ENCODE data around the gene UMOD. TPM values are rescaled to one million over a fixed set of nuclear protein-coding genes. Genes with fewer than 3 reads are reported as not detected.

UMOD gene
- total RNA-seq (2014; rRNA removed; shearing (Covaris generic)): not detected in 2 replicates

DNA sequence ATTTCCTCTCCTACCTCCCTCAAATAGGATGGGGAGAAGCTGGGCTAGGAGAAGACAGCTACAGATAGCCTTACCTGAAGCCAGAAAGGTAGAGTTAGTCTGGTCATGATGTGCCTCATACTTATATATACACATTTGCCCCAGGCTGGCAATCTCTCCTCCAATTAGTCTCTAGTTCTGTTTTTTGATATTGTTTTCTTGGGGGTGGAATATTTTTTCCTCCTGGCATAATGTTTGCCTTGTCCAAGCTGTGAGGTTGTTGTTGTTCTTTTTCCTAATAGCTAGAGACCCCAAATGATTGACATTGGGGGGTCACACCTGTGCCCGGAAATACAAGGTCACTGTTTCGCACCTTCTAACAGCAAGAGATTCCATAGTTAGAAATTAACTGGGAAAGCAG is at the start of gene UMOD:
TSS of gene UMOD (minus strand) at position 101 of the 400 bp plus-strand sequence. CDS start 1,978 bp downstream, outside the sequence.
- no peaks in the 10 kb centered on the region for H3K36me3 ChIP-seq
- no peak for DNase-seq (ENCODE audit: low read depth in 1 of 2, low spot score in 2 of 2)
- H3K4me3 ChIP-seq: no peak within 1 kb of the TSS
- no peaks in the 10 kb centered on the region for H3K9me3 ChIP-seq (replicated peaks)
- 0 out of 2 replicates have a peak, but pooled peaks cover 8% of the 10 kb centered on the region for H3K27me3 ChIP-seq (replicated peaks)
- no peak within 1 kb of the TSS for H3K27ac ChIP-seq
- H3K4me1 ChIP-seq (replicated peaks): no peaks in the 10 kb centered on the region

DNA sequence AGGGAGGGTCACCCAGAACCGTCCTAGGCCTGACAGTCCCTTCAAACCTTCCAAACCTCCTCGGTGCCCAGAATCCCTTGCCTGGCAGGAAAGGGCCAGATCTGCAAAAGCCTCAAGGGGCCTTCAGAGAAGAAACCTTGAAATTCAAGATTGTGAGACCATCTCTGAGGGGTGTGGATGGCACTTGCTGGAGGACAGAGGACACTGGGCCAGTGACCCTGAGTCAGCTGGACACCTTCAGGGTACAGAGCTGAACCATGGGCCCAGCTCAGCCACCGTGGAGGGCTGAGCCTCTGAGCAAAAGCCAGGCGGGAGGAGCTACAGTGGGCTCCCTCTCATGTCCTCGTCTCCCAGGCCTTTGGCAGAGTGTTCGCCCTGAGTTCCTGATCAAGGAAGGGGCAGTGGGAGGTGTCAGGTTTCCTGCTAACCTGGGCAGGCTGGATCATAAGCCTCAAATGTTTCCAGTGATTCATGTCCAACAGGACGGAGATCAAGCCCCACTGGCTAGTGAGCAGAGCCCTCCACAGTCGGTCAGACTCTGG is 49.0 kb upstream of the UMOD start:
- no peak for DNase-seq (ENCODE audit: low read depth in 1 of 2, low spot score in 2 of 2)

DNA sequence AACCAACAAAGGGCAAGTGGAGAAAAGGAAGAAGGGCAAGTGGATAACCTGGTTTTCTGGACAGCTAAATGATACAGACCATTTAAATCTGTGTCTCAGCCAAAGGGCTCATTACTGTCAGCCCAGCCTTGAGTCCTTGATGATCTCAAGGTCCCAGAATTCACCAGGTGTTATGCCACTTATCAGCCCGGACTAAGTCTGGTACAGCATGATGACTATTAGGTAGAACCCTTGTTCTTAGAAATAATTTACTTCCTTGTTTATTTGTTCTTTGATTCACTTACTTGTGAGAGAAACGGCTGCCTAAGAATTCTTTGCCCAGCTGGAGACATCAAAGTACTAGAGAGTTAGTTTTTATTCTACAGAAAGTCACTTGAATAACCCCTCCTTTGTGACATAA is 48.6 kb upstream of the UMOD start:
- Histone ChIP-seq H3K27me3 (replicated peaks) (no peaks in the 10 kb centered on the region), H3K4me1 (replicated peaks) (no peaks in the 10 kb centered on the region; the same call in 1 of the 2 replicates), H3K27ac (no peak overlapping the region), H3K4me3 (no peak overlapping the region), H3K36me3 (no peaks in the 10 kb centered on the region), H3K9me3 (replicated peaks) (no peaks in the 10 kb centered on the region)
- DNase-seq (ENCODE audit: low read depth in 1 of 2, low spot score in 2 of 2): no peak

More for the DNA sequence above, 49.0 kb upstream of the UMOD start:
- Histone ChIP-seq H3K27ac (no peak overlapping the region), H3K9me3 (replicated peaks) (no peaks in the 10 kb centered on the region), H3K4me1 (replicated peaks) (no peaks in the 10 kb centered on the region; the same call in 1 of the 2 replicates), H3K36me3 (no peaks in the 10 kb centered on the region), H3K27me3 (replicated peaks) (no peaks in the 10 kb centered on the region), H3K4me3 (no peak overlapping the region)

DNA sequence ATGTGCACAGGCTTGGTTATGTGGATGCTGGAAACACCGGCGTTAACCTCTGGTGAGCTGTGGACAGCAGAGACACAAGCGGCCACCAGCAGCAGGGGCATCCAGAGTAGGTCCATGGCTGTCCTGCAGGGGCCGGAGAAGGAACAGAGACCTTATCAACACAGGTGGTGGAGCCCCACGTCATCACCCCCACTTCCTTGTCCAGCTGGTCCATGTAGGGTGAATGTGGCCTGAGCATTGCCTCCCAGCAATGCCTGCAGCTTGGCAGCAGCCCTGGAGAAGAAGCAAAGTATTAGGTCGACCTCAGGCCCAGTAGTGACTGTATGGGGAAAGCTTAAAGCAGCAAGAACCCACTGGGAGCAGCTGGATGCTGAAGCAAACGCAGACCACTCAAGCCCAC is 46.7 kb upstream of the UMOD start:
- H3K4me3 ChIP-seq: no peak overlapping the region
- no peak overlapping the region for H3K27ac ChIP-seq
- no peaks in the 10 kb centered on the region for H3K36me3 ChIP-seq
- H3K4me1 ChIP-seq (replicated peaks): no peaks in the 10 kb centered on the region; the same call in 1 of the 2 replicates
- no peaks in the 10 kb centered on the region for H3K27me3 ChIP-seq (replicated peaks)
- no peaks in the 10 kb centered on the region for H3K9me3 ChIP-seq (replicated peaks)
- DNase-seq (ENCODE audit: low read depth in 1 of 2, low spot score in 2 of 2): no peak

DNA sequence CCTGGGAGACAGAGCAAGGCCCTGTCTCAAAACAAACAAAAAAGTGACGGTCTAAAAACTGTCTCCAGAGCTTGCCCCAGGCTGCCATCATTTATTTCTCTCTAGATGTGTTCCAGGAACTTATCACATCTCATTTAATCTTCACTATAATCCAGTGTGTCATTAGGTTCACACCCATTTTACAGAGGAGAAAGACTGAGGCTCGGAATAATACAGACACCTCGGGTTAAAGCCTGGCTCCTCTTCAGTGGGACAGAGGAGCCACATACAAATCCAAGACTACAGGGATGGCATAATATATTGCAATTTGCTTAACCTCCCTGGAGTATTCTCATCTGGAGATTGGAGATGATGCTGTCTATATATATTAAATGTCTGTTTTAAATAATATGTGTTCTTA is 46.1 kb upstream of the UMOD start:
- Histone ChIP-seq H3K4me3 (no peak overlapping the region), H3K27ac (no peak overlapping the region), H3K9me3 (replicated peaks) (no peaks in the 10 kb centered on the region), H3K4me1 (replicated peaks) (no peaks in the 10 kb centered on the region; the same call in 1 of the 2 replicates), H3K36me3 (no peaks in the 10 kb centered on the region), H3K27me3 (replicated peaks) (no peaks in the 10 kb centered on the region)
- DNase-seq (ENCODE audit: low read depth in 1 of 2, low spot score in 2 of 2): no peak

DNA sequence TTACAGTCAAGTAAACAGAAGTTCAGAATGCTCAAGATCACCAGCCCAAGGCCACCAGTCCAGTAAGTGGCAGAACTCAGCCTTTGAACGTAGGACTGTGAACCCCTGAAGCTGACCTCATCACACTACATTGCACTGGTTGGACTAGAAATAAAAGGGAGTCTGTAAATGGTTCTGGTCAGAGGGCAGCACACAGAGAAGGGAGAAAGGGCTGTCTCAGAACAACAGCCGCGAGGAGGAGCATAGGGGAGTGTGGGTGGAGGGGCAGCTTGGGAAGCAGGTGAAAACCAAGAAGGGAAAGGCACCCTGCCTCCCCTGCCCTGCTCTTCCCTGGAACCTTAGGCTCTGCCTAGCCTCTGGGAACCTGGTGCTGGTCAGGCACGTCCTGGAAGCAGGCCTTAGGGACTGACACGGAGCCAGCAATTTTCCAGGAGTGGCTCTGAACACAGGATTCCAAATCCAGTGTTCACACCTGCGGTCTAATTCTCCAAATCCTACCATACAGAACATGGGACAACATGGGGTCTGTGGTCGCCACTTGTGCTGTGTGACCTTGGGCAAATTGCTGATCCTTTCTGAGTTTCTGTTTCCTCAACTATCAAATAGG is 45.1 kb upstream of the UMOD start:
- Histone ChIP-seq H3K27me3 (replicated peaks) (no peaks in the 10 kb centered on the region), H3K4me3 (no peak overlapping the region), H3K4me1 (replicated peaks) (no peaks in the 10 kb centered on the region; the same call in 1 of the 2 replicates), H3K9me3 (replicated peaks) (no peaks in the 10 kb centered on the region), H3K36me3 (no peaks in the 10 kb centered on the region), H3K27ac (no peak overlapping the region)
- DNase-seq (ENCODE audit: low read depth in 1 of 2, low spot score in 2 of 2): no peak

DNA sequence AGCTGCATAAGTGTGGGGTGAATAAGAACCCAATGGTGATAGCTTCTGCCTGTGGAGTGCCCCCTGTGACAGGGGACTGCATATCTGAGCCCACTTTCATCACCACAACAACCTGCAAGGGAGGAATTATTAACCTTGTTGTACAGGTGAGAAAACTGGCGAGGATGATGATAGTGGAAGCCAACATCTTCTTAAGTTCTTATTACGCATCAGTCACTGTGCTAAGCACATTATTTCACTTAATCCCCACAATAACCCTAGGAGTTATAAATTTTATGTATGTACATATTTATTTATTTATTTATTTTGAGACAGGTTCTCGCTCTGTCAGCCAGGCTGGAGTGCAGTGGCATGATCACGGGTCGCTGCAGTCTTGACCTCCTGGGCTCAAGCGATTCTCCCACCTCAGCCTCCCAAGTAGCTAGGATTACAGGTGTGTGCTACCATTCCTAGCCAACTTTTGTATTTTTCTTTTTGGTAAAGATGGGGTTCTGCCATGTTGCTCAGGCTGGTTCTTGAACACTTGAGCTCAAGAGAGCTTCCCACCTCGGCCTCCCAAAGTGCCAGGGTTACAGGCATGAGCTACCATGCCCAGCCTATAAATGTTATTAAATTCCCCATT is 44.4 kb upstream of the UMOD start:
- no peaks in the 10 kb centered on the region for H3K27me3 ChIP-seq (replicated peaks)
- H3K27ac ChIP-seq: no peak overlapping the region
- no peaks in the 10 kb centered on the region for H3K36me3 ChIP-seq
- H3K9me3 ChIP-seq (replicated peaks): no peaks in the 10 kb centered on the region
- no peak for DNase-seq (ENCODE audit: low read depth in 1 of 2, low spot score in 2 of 2)
- H3K4me1 ChIP-seq (replicated peaks): no peaks in the 10 kb centered on the region; the same call in 1 of the 2 replicates
- H3K4me3 ChIP-seq: no peak overlapping the region

DNA sequence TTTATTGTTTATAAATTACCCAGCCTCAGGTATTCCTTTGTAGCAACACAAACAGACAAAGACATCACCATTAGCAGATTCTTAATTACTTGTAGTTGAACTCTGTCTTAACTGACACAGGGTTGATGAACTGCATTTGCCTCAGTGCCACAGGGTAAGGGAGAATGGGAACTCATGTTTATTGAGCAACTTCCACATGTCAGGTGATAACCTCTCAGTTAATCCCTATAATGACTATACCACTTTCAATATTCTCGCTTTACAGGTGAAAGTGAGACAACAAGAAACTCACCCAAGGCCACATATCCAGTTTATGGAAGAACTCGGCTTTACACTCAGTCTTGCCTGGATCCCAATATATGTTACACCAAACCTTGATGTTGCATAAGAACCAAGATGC is 43.4 kb upstream of the UMOD start:
- Histone ChIP-seq H3K9me3 (replicated peaks) (no peaks in the 10 kb centered on the region), H3K4me1 (replicated peaks) (no peaks in the 10 kb centered on the region), H3K4me3 (no peak overlapping the region), H3K36me3 (no peaks in the 10 kb centered on the region), H3K27me3 (replicated peaks) (no peaks in the 10 kb centered on the region), H3K27ac (no peak overlapping the region)
- DNase-seq (ENCODE audit: low read depth in 1 of 2, low spot score in 2 of 2): no peak

DNA sequence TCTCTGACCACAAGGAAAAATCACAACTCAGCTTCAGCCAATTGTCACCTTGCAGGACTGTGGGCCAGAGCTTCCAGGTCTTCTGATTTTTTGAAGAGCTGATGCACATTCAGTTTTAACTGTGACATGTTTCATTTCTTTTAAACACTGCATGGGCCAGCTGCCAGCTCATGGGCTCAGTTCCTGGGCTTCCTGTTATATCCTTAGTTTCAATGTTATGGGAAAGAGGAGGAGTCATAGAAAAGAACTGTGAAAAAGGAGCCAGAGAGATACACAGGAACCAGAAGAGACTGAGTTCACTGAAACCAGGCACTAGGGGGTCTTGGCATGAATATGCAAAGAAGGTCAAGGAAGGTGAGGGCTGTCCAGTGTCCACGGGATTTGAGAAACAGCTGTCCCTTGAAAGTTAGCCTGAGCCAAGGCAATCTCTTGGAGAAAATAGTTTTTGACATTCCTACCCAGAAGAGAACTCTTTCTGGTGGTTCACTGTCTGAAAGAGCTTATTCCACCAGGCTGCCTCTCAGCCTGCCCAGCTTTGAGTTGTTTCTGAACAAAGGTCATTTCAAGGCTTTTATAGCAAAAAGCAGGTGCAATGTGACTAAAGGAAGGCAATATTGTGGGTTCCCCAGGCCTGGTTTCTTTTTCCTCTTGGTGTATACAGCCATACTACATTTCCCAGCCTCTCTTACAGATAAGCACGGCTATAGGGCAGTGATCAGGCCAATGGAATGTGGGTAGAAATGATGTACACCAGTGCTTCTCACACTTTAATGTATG is 41.5 kb upstream of the UMOD start:
- H3K27ac ChIP-seq: no peak overlapping the region
- H3K4me3 ChIP-seq: no peak overlapping the region
- no peak for DNase-seq (ENCODE audit: low read depth in 1 of 2, low spot score in 2 of 2)
- H3K36me3 ChIP-seq: no peaks in the 10 kb centered on the region
- no peaks in the 10 kb centered on the region for H3K27me3 ChIP-seq (replicated peaks)
- H3K9me3 ChIP-seq (replicated peaks): no peaks in the 10 kb centered on the region
- H3K4me1 ChIP-seq (replicated peaks): no peaks in the 10 kb centered on the region

DNA sequence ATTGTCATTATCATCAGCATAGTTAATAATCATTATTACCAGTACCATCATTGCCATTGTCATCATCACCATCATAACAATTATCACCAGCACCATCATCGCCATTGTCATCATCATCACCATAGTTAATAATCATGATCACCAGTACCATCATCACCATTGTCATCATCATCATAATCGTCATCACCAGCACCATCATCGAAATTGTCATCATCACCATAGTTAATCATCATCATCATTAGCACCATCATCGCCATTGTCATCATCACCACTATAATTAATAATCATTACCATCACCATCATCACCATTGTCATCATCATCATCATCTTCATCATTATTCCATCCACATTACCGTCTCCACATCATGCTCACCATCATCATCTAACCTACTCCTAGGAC is 38.5 kb upstream of the UMOD start:
- Histone ChIP-seq H3K9me3 (replicated peaks) (no peaks in the 10 kb centered on the region), H3K36me3 (no peaks in the 10 kb centered on the region), H3K27me3 (replicated peaks) (no peaks in the 10 kb centered on the region), H3K4me3 (no peak overlapping the region), H3K4me1 (replicated peaks) (no peaks in the 10 kb centered on the region), H3K27ac (no peak overlapping the region)
- no peak for DNase-seq (ENCODE audit: low read depth in 1 of 2, low spot score in 2 of 2)

DNA sequence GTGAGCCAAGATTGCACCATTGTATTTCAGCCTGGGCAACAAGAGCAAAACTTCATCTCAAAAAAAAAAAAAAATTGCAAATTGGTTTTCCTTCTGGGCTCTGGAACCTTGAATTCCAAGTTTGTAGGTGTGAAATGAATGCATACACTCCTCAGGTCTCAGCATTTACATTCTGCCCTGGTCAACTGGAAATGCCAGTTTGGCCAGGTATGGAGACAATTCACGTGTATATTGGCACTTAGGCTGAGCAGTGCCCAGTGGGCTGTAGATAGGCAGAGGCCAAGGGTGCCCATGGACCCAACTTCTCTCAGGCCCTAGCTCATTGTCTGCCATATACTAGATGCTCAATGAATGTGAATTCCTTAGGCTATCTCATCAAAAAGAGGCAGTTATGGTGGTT is 36.3 kb upstream of the UMOD start:
- Histone ChIP-seq H3K4me3 (no peak overlapping the region), H3K27me3 (replicated peaks) (no peaks in the 10 kb centered on the region), H3K27ac (no peak overlapping the region), H3K4me1 (replicated peaks) (no peaks in the 10 kb centered on the region), H3K9me3 (replicated peaks) (no peaks in the 10 kb centered on the region), H3K36me3 (no peaks in the 10 kb centered on the region)
- DNase-seq (ENCODE audit: low read depth in 1 of 2, low spot score in 2 of 2): no peak

DNA sequence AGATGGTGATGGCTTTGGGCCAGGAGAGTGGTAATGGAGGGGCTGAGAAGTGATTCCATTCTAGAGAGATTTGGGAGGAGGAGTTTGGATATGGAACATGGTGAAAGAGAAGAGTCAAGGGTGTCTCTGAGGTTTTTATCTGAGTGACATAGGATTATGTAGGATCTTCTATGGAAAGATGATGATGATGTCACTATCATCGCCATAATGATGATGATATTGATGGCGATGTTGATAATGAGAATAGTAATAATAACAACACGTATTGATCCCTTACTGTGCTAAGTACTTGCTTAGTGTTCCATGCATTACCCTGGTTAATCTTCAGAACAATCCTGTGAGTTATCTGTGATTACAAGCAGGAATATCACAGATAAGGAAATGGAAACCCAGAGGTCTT is 35.5 kb upstream of the UMOD start:
- no peak for DNase-seq (ENCODE audit: low read depth in 1 of 2, low spot score in 2 of 2)
- Histone ChIP-seq H3K27me3 (replicated peaks) (no peaks in the 10 kb centered on the region), H3K36me3 (no peaks in the 10 kb centered on the region), H3K27ac (no peak overlapping the region), H3K9me3 (replicated peaks) (no peaks in the 10 kb centered on the region), H3K4me1 (replicated peaks) (no peaks in the 10 kb centered on the region), H3K4me3 (no peak overlapping the region)

DNA sequence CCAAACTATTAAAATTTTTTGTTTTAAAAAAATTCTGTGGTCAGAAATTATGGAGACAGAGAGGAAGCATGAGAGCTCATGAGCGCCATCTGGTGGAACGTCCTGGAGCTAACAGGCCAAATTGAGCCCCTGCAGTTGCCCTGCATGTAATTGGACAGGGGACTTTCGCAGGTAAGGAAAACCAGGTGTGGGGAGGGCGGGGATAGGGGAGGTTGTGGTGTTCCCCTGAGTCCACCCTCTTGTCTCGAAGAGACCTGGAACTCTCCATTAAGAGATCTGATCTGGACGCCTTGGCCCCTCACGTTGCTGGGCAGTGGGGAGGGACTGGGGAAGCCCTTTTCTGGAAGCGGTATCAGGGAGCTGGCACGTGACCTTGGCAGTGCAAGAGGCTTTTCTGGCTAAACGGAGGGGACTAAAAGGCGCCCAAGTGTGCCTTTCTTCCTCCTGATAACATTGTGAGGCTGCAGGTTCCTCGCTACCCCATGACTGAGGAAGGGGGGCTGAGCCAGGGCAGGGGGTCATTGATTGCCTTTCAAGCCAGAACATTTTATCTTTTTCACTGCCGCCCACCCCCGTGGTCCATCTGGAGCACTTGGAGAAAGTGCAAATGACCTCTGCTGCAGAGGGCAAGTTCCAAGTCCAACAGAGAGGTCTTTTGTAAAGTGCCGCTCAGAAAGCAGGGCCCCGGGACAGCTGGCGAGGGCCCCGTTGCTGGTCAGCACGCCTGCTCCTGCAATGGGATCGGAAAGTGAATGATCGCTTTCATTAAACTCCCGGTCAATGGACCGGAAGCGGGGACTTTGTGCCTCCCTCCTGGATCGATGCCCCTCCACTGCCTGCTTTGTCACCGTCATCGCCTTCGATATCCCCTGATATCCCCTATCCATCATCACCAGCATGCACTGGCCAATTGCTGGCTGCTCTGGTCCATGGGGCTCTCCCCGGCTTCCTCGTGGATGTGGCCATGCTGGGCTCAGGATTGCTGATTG is 33.6 kb upstream of the UMOD start:
- H3K4me3 ChIP-seq: no peak overlapping the region
- H3K4me1 ChIP-seq (replicated peaks): no peaks in the 10 kb centered on the region
- no peaks in the 10 kb centered on the region for H3K27me3 ChIP-seq (replicated peaks)
- H3K36me3 ChIP-seq: no peaks in the 10 kb centered on the region
- H3K27ac ChIP-seq: no peak overlapping the region
- peak; percentile 28 to 52 for DNase-seq (ENCODE audit: low read depth in 1 of 2, low spot score in 2 of 2)
- H3K9me3 ChIP-seq (replicated peaks): no peaks in the 10 kb centered on the region

Measured in SJSA1 (cell line).